Measurements from ENCODE around the gene PDCL3.

The PDCL3 gene

GRCh38 chr2:100524331-100524730 is 38.5 kb upstream of the PDCL3 start:
- H4K20me1 ChIP-seq (ENCODE audit: control insufficient read depth, insufficient read depth, low read depth, low read length), result no peaks in the 10 kb centered on the region
- H3K79me2 ChIP-seq (ENCODE audit: control insufficient read depth, low read length), result no peaks in the 10 kb centered on the region
- TF ChIP-seq EZH2phosphoT487 (IDR thresholded peaks at IDR 0.05; ENCODE audit: borderline replicate concordance, low read length), result no peak
- no peak overlapping the region for H3K27ac ChIP-seq (ENCODE audit: low read depth, low read length)
- H3K9me3 ChIP-seq (ENCODE audit: control insufficient read depth, insufficient read depth, low read length), result no peaks in the 10 kb centered on the region
- no peaks in the 10 kb centered on the region for H3K9me2 ChIP-seq (replicated peaks; ENCODE audit: control insufficient read depth, low read length)
- H3K4me3 ChIP-seq (ENCODE audit: low read length), result no peak overlapping the region
- H3K36me3 ChIP-seq (ENCODE audit: control insufficient read depth, low read length), result no peaks in the 10 kb centered on the region
- no peak overlapping the region for H3K4me2 ChIP-seq (ENCODE audit: low read length)
- no peaks in the 10 kb centered on the region for H3K4me1 ChIP-seq (ENCODE audit: control insufficient read depth, low read length)
- H3K27me3 ChIP-seq (ENCODE audit: control insufficient read depth, low read length), result no peaks in the 10 kb centered on the region; the same call in 1 of the 2 replicates
- H3F3A ChIP-seq (ENCODE audit: control insufficient read depth, insufficient read depth), result no peaks in the 10 kb centered on the region

DNA sequence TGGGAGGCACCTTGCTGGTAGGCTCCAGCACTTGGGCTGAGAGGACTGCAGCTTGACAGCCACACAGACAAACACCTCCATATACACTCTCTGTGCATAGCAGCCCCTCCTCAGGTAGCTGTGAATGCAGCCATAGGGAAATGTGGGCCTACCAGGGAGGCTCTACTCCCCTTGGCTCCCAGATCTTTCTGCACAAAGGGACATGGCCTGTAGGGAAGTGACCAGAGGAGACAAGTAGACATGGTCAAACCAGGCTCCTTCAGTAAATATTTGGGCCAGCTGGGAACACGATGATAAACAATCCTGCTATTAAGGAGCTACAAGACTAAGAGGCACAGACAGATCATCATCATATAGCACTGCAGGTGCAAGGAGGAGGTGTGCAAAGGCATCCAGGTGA is 35.9 kb upstream of the PDCL3 start:
- Histone ChIP-seq H3F3A (ENCODE audit: control insufficient read depth, insufficient read depth) (no peaks in the 10 kb centered on the region), H3K9me2 (replicated peaks; ENCODE audit: control insufficient read depth, low read length) (no peaks in the 10 kb centered on the region)
- no peak for TF ChIP-seq EZH2phosphoT487 (IDR thresholded peaks at IDR 0.05; ENCODE audit: borderline replicate concordance, low read length)
- TF ChIP-seq, protein P1, sequence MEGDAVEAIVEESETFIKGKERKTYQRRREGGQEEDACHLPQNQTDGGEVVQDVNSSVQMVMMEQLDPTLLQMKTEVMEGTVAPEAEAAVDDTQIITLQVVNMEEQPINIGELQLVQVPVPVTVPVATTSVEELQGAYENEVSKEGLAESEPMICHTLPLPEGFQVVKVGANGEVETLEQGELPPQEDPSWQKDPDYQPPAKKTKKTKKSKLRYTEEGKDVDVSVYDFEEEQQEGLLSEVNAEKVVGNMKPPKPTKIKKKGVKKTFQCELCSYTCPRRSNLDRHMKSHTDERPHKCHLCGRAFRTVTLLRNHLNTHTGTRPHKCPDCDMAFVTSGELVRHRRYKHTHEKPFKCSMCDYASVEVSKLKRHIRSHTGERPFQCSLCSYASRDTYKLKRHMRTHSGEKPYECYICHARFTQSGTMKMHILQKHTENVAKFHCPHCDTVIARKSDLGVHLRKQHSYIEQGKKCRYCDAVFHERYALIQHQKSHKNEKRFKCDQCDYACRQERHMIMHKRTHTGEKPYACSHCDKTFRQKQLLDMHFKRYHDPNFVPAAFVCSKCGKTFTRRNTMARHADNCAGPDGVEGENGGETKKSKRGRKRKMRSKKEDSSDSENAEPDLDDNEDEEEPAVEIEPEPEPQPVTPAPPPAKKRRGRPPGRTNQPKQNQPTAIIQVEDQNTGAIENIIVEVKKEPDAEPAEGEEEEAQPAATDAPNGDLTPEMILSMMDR (IDR thresholded peaks at IDR 0.05; ENCODE audit: low read depth, low read length, poor library complexity, severe bottlenecking), result no peak

DNA sequence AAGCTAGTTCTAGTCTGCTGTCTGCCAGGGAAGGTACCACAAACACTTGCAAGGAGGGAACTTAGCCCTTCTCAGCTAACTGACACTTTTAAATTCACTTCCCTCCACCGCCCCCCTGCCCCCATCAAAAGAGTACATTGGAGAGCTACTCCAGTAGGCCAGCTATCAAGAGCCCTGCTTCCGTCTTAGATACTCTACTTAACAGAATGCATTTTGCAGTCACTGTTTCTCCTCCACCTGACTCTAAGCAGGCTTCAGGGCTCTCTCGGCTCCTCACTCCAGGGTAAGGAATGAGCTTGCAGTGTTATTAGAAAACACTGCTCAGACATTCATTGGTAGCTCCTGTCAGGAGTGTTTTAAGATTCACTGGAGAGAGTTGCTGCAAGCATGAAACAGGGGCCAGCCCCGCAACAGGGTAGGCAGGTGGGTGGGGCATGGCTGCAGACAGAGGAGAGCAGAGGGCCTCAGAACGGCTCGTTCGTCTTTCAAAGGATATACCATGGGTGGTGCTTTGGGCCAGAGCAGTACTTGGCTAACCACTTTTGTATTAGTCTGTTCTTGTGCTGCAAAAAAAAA is 35.3 kb upstream of the PDCL3 start:
- Histone ChIP-seq H3K4me3 (ENCODE audit: low read length) (no peak overlapping the region), H3K27ac (ENCODE audit: low read depth, low read length) (no peak overlapping the region), H3K9me2 (replicated peaks; ENCODE audit: control insufficient read depth, low read length) (no peaks in the 10 kb centered on the region), H3K27me3 (ENCODE audit: control insufficient read depth, low read length) (no peaks in the 10 kb centered on the region; the same call in 1 of the 2 replicates), H3F3A (ENCODE audit: control insufficient read depth, insufficient read depth) (no peaks in the 10 kb centered on the region), H3K4me1 (ENCODE audit: control insufficient read depth, low read length) (no peaks in the 10 kb centered on the region), H4K20me1 (ENCODE audit: control insufficient read depth, insufficient read depth, low read depth, low read length) (no peaks in the 10 kb centered on the region), H3K36me3 (ENCODE audit: control insufficient read depth, low read length) (no peaks in the 10 kb centered on the region), H3K4me2 (ENCODE audit: low read length) (no peak overlapping the region), H3K79me2 (ENCODE audit: control insufficient read depth, low read length) (no peaks in the 10 kb centered on the region), H3K9me3 (ENCODE audit: control insufficient read depth, insufficient read depth, low read length) (no peaks in the 10 kb centered on the region)
- TF ChIP-seq EZH2phosphoT487 (IDR thresholded peaks at IDR 0.05; ENCODE audit: borderline replicate concordance, low read length), result no peak
- TF ChIP-seq, protein P1 (IDR thresholded peaks at IDR 0.05; ENCODE audit: low read depth, low read length, poor library complexity, severe bottlenecking), result no peak

More for the DNA sequence above, 35.9 kb upstream of the PDCL3 start:
- no peak overlapping the region for H3K4me3 ChIP-seq (ENCODE audit: low read length)
- H3K4me2 ChIP-seq (ENCODE audit: low read length), result no peak overlapping the region
- H3K4me1 ChIP-seq (ENCODE audit: control insufficient read depth, low read length), result no peaks in the 10 kb centered on the region
- H3K79me2 ChIP-seq (ENCODE audit: control insufficient read depth, low read length), result no peaks in the 10 kb centered on the region
- no peaks in the 10 kb centered on the region for H3K9me3 ChIP-seq (ENCODE audit: control insufficient read depth, insufficient read depth, low read length)
- no peaks in the 10 kb centered on the region; the same call in 1 of the 2 replicates for H3K27me3 ChIP-seq (ENCODE audit: control insufficient read depth, low read length)
- H3K27ac ChIP-seq (ENCODE audit: low read depth, low read length), result no peak overlapping the region
- no peaks in the 10 kb centered on the region for H4K20me1 ChIP-seq (ENCODE audit: control insufficient read depth, insufficient read depth, low read depth, low read length)
- H3K36me3 ChIP-seq (ENCODE audit: control insufficient read depth, low read length), result no peaks in the 10 kb centered on the region

DNA sequence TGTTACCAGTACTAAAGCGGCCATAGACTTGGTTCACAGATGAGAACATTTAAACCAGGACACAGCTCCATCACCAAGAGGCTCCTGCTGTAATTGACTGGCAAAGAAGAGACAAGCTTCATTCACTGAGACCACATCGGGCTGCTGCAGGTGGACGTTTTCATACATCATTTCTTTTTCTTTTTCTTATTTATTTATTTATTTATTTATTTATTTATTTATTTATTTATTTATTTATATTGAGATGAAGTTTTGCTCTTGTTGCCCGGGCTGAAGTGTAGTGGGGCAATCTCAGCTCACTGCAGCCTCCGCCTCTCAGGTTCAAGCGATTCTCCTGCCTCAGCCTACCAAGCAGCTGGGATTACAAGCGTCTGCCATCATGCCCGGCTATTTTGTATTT is 33.6 kb upstream of the PDCL3 start:
- Histone ChIP-seq H3F3A (ENCODE audit: control insufficient read depth, insufficient read depth) (no peaks in the 10 kb centered on the region), H3K4me3 (ENCODE audit: low read length) (no peak overlapping the region), H4K20me1 (ENCODE audit: control insufficient read depth, insufficient read depth, low read depth, low read length) (no peaks in the 10 kb centered on the region), H3K9me3 (ENCODE audit: control insufficient read depth, insufficient read depth, low read length) (no peaks in the 10 kb centered on the region; the same call in 1 of the 2 replicates), H3K27me3 (ENCODE audit: control insufficient read depth, low read length) (no peaks in the 10 kb centered on the region; the same call in 1 of the 2 replicates), H3K4me1 (ENCODE audit: control insufficient read depth, low read length) (no peaks in the 10 kb centered on the region), H3K79me2 (ENCODE audit: control insufficient read depth, low read length) (no peaks in the 10 kb centered on the region), H3K9me2 (replicated peaks; ENCODE audit: control insufficient read depth, low read length) (no peaks in the 10 kb centered on the region), H3K27ac (ENCODE audit: low read depth, low read length) (no peak overlapping the region), H3K4me2 (ENCODE audit: low read length) (no peak overlapping the region), H3K36me3 (ENCODE audit: control insufficient read depth, low read length) (no peaks in the 10 kb centered on the region)
- TF ChIP-seq, protein P1 (IDR thresholded peaks at IDR 0.05; ENCODE audit: low read depth, low read length, poor library complexity, severe bottlenecking), result no peak
- no peak for TF ChIP-seq EZH2phosphoT487 (IDR thresholded peaks at IDR 0.05; ENCODE audit: borderline replicate concordance, low read length)

Measured in DOHH2 (cell line).